NCI-H2107 treated with DMSO at 0.1 percent for 48 hours (cell line): ENCODE data around the gene GDPD4.
"Not testable (repeated sequence)": the region's sequence is repeated elsewhere in the genome, so short reads cannot be mapped to it uniquely, and the experiment has no call there.

Experiments
- DNase-seq: peaks from one replicate; lab custom pipeline; 2025; ENCODE audit not compliant: unreplicated experiment; lab: John Stamatoyannopoulos, UW

GDPD4 gene

GRCh38 chr11:77301510-77301909, at the start of gene GDPD4:
Gene GDPD4, minus strand, starts transcription at chr11:77301686. Its CDS starts 16,549 bp downstream, at chr11:77285137.
- DNase-seq, result no peak

- DNase-seq, result no peak
These were observed 46.5 kb upstream of the GDPD4 start for GRCh38 chr11:77347948-77348347.

- DNase-seq, result no peak
These were observed 45.6 kb upstream of the GDPD4 start for GRCh38 chr11:77346906-77347603.

GRCh38 chr11:77345621-77346020, 44.1 kb upstream of the GDPD4 start:
- no peak for DNase-seq

- DNase-seq, result no peak
These were observed 39.0 kb upstream of the GDPD4 start for GRCh38 chr11:77340501-77340900.

- no peak for DNase-seq
These were observed 30.8 kb upstream of the GDPD4 start for GRCh38 chr11:77332259-77332658.

GRCh38 chr11:77325159-77325558, 23.7 kb upstream of the GDPD4 start:
- no peak for DNase-seq

GRCh38 chr11:77324508-77324907, 23.0 kb upstream of the GDPD4 start:
- DNase-seq, result no peak

- no peak for DNase-seq
These were observed 21.6 kb upstream of the GDPD4 start for GRCh38 chr11:77322926-77323590.

GRCh38 chr11:77322506-77322905, 21.0 kb upstream of the GDPD4 start:
- DNase-seq, result no peak

- no peak for DNase-seq
These were observed 18.9 kb upstream of the GDPD4 start for GRCh38 chr11:77320351-77320750.

GRCh38 chr11:77318600-77318999, 17.1 kb upstream of the GDPD4 start:
- DNase-seq, result no peak

- no peak for DNase-seq
These were observed 15.4 kb upstream of the GDPD4 start for GRCh38 chr11:77316733-77317342.

- no peak for DNase-seq
These were observed 10.6 kb upstream of the GDPD4 start for GRCh38 chr11:77312107-77312506.

- no peak for DNase-seq
These were observed 10.2 kb upstream of the GDPD4 start for GRCh38 chr11:77311701-77312100.

- DNase-seq, result no peak
These were observed 9.2 kb upstream of the GDPD4 start for GRCh38 chr11:77310721-77311120.

GRCh38 chr11:77309401-77310085, 8.1 kb upstream of the GDPD4 start:
- DNase-seq, result no peak

GRCh38 chr11:77308838-77309237, 7.4 kb upstream of the GDPD4 start:
- no peak for DNase-seq

- DNase-seq, result no peak
These were observed 1.8 kb upstream of the GDPD4 start for GRCh38 chr11:77303328-77303727.

GRCh38 chr11:77302752-77303151, 1.3 kb upstream of the GDPD4 start:
- no peak for DNase-seq

GRCh38 chr11:77300695-77301094, 791 bp downstream of the GDPD4 start:
- DNase-seq, result no peak

GRCh38 chr11:77300028-77300427, 1.5 kb downstream of the GDPD4 start:
- not testable (repeated sequence) for DNase-seq
